Gastrocnemius medialis (tissue), 4 donors: ENCODE measurements around the gene NRDE2.

Experiments
- POLR2A ChIP-seq, 2 donors: fragments of 450-650 bp; IDR thresholded peaks; one replicate each; pipeline ENCODE4 v1.6.1; 2017; ENCODE audit warnings: antibody characterized with exemption in 2 of 2, mild to moderate bottlenecking in 2 of 2, moderate library complexity in 2 of 2
- TF ChIP-seq, protein P1 (sequence below), 5 experiments: fragments of 450-650 bp in 3 of 5; fragments of 200-600 bp in 2 of 5; sonication (generic) in 2 of 5; IDR thresholded peaks in 4 of 5; conservative IDR thresholded peaks in 1 of 5; 1 replicate in 4 of 5; 2 replicates in 1 of 5; pipeline ENCODE4 v1.5.1; 2016 to 2019; ENCODE audit warnings: antibody characterized with exemption in 5 of 5, mild to moderate bottlenecking in 3 of 5, moderate library complexity in 3 of 5

DNA sequence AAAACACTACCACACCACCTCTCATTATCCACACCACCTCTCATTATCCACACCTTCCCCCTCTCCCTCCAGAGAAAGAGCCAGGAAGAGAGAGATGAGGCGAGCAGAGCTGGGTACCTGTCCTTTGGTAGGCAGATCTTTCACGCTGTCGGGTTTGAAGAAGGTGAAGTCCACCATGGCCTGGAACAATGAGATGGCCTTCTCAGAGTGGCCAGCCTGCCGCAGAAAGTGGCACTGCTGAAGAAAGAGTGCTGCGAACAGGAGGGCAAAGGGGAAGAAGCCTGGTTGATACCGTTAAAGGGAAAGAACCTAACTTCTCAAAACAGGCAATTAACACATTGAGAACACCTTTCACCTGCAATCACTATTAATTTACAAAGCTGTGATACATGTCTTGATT lies 30.6 kb downstream of the NRDE2 start:
- no peak for TF ChIP-seq POLR2A (IDR thresholded peaks at IDR 0.05)
- TF ChIP-seq, protein P1, sequence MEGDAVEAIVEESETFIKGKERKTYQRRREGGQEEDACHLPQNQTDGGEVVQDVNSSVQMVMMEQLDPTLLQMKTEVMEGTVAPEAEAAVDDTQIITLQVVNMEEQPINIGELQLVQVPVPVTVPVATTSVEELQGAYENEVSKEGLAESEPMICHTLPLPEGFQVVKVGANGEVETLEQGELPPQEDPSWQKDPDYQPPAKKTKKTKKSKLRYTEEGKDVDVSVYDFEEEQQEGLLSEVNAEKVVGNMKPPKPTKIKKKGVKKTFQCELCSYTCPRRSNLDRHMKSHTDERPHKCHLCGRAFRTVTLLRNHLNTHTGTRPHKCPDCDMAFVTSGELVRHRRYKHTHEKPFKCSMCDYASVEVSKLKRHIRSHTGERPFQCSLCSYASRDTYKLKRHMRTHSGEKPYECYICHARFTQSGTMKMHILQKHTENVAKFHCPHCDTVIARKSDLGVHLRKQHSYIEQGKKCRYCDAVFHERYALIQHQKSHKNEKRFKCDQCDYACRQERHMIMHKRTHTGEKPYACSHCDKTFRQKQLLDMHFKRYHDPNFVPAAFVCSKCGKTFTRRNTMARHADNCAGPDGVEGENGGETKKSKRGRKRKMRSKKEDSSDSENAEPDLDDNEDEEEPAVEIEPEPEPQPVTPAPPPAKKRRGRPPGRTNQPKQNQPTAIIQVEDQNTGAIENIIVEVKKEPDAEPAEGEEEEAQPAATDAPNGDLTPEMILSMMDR (IDR thresholded peaks at IDR 0.05 in 4 of 5, conservative IDR thresholded peaks at IDR 0.05 in 1 of 5), result no peak
